Measurements from ENCODE around the gene SORCS2.

Gene SORCS2

DNA sequence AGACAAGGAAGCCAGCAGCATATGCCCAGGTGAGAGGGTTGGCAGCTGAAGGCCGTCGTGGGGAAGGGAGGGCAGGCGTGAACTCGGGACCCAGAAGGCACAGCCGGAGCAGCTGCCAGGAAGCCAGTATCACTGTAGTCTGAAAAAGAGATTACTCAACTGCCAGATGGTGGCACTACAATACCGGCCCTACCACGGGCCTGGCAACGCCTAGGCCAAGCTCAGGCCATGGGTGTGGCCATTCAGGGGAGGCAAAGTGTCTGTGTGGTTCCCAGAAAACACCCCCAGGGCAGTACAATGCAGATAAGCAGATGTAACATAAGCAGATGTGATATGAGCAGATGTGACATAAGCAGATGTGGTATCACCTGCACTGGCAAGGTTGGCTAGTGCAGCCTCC, 511.4 kb downstream of the SORCS2 start:
- no peaks in the 10 kb centered on the region for H3K27me3 Mint-ChIP-seq (ENCODE audit: low read depth)
- no peaks in the 10 kb centered on the region for H3K36me3 Mint-ChIP-seq (ENCODE audit: low read depth)
- no peak overlapping the region for H3K27ac Mint-ChIP-seq
- H3K9me3 Mint-ChIP-seq: no peaks in the 10 kb centered on the region
- H3K4me3 Mint-ChIP-seq: no peak overlapping the region
- H3K4me1 Mint-ChIP-seq (ENCODE audit: low read depth): peaks cover 2% of the 10 kb centered on the region
- no peak for DNase-seq (ENCODE audit: low spot score)

DNA sequence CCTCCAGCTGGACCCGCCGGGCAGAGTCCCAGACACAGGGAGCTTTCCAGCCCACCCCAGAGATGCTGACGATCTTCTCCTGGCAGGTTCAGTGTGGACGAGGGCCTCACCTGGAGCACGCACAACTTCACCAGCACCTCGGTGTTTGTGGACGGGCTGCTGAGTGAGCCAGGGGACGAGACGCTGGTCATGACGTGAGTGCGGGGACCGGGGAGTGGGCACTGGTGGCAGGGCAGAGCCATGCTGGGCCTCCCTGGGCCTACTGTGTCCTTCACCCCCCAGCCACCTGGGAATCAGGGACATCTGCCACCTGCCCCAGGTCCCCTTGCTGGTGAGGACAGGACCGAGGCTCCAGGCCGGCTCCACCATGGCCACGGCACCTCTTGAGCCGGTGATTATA, 511.8 kb downstream of the SORCS2 start:
- Mint-ChIP-seq H3K4me3 (no peak overlapping the region), H3K27ac (no peak overlapping the region), H3K9me3 (no peaks in the 10 kb centered on the region), H3K36me3 (ENCODE audit: low read depth) (no peaks in the 10 kb centered on the region), H3K4me1 (ENCODE audit: low read depth) (peaks cover 2% of the 10 kb centered on the region), H3K27me3 (ENCODE audit: low read depth) (no peaks in the 10 kb centered on the region)
- DNase-seq (ENCODE audit: low spot score): no peak

GRCh38 chr4:7704625-7705024, 512.3 kb downstream of the SORCS2 start:
- H3K27ac Mint-ChIP-seq: no peak overlapping the region
- H3K27me3 Mint-ChIP-seq (ENCODE audit: low read depth): no peaks in the 10 kb centered on the region
- H3K4me3 Mint-ChIP-seq: no peak overlapping the region
- H3K4me1 Mint-ChIP-seq (ENCODE audit: low read depth): peaks cover 2% of the 10 kb centered on the region
- no peaks in the 10 kb centered on the region for H3K9me3 Mint-ChIP-seq
- H3K36me3 Mint-ChIP-seq (ENCODE audit: low read depth): no peaks in the 10 kb centered on the region
- DNase-seq (ENCODE audit: low spot score): no peak

GRCh38 chr4:7705062-7705461, 512.7 kb downstream of the SORCS2 start:
- no peaks in the 10 kb centered on the region for H3K27me3 Mint-ChIP-seq (ENCODE audit: low read depth)
- no peak overlapping the region for H3K4me3 Mint-ChIP-seq
- no peaks in the 10 kb centered on the region for H3K9me3 Mint-ChIP-seq
- no peaks in the 10 kb centered on the region for H3K36me3 Mint-ChIP-seq (ENCODE audit: low read depth)
- peaks cover 2% of the 10 kb centered on the region for H3K4me1 Mint-ChIP-seq (ENCODE audit: low read depth)
- H3K27ac Mint-ChIP-seq: no peak overlapping the region
- no peak for DNase-seq (ENCODE audit: low spot score)

DNA sequence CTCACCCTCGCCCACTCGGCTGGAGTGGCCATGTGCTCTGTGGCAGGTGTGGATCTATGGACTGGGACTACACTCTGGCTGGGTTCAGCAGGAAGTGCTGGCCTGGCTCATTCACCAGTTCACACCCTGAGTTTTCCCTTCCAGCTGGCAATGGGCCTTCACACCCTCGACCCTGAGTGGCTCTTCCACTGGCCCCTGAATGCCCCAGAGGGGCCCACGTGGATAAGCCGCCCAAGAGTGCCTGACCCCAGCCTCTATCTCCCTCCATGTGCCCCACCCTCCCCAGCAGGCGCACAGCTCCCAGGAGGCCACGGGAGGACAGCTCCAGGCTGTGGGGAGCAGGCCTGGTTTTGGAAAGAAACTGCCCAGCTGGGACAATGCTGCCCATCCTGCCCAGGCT, 513.3 kb downstream of the SORCS2 start:
- no peak overlapping the region for H3K4me3 Mint-ChIP-seq
- no peaks in the 10 kb centered on the region for H3K9me3 Mint-ChIP-seq
- no peak overlapping the region for H3K27ac Mint-ChIP-seq
- no peaks in the 10 kb centered on the region for H3K27me3 Mint-ChIP-seq (ENCODE audit: low read depth)
- peaks cover 2% of the 10 kb centered on the region for H3K4me1 Mint-ChIP-seq (ENCODE audit: low read depth)
- no peaks in the 10 kb centered on the region for H3K36me3 Mint-ChIP-seq (ENCODE audit: low read depth)
- DNase-seq (ENCODE audit: low spot score): no peak

DNA sequence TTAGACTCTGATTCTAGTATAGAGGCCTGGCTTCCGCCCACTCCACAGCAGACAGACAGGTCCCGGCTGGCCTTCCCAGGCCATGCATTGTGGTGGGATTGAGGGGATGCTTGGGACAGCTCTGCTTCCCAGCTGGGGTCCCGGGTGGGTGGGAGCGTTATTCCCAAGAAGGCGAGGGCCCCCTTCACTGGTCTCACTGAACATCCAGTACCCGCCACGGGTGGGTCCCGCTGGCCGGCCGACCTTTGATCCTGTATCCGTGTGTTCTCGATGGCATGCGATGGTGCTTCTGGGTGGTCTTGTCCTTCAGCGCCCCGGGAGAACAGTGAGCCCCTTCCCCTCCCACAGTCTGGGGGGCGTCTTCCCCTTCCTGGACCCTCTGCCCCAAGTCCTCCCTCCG, 515.9 kb downstream of the SORCS2 start:
- no peaks in the 10 kb centered on the region for H3K9me3 Mint-ChIP-seq

DNA sequence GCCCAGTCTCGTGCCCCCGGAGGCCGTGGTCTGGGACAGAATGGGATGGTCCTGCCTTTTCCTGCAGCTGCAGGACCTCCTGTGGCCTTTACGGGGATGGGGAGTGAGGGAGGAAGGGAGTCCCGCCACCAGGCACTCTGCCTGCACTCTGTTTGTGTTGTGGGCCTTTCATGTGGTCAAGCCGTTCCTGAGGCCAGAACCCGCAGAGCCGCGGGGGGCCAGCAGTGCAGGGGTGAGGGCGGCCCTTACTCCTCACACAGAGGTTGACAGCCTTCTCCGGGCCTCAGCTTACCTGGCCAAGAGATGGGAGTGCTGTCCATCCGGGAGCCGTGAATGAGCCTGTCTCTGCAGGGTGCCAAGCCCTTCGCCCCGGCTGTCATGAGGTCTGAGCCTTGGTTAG, 516.6 kb downstream of the SORCS2 start:
- no peak for DNase-seq (ENCODE audit: low spot score)
- H3K9me3 Mint-ChIP-seq: no peaks in the 10 kb centered on the region
- H3K36me3 Mint-ChIP-seq (ENCODE audit: low read depth): no peaks in the 10 kb centered on the region
- no peaks in the 10 kb centered on the region for H3K4me1 Mint-ChIP-seq (ENCODE audit: low read depth)
- no peaks in the 10 kb centered on the region for H3K27me3 Mint-ChIP-seq (ENCODE audit: low read depth)
- no peak overlapping the region for H3K4me3 Mint-ChIP-seq
- H3K27ac Mint-ChIP-seq: no peak overlapping the region

More for the DNA sequence above, 515.9 kb downstream of the SORCS2 start:
- H3K4me1 Mint-ChIP-seq (ENCODE audit: low read depth): no peaks in the 10 kb centered on the region
- no peaks in the 10 kb centered on the region for H3K36me3 Mint-ChIP-seq (ENCODE audit: low read depth)
- DNase-seq (ENCODE audit: low spot score): no peak
- H3K4me3 Mint-ChIP-seq: no peak overlapping the region
- H3K27me3 Mint-ChIP-seq (ENCODE audit: low read depth): no peaks in the 10 kb centered on the region
- no peak overlapping the region for H3K27ac Mint-ChIP-seq

DNA sequence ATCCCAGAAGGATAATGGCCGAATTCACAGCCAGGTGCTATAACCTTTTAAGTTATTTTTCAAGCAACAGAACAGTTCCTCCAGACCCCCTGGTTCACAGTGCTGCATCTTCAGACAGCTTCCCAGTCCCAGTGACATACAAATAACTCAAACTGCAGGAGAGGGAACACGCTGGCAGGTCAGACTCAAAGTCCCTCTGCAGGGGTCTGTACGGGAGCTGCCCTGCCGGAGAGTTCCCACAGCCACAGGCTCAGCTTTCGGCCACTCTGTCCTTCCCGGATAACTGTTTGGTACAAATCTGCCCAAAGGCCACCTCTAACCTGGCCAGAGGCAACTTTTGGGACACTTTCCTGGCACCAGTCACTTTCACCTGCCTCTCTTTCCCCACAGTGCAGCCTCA, 517.1 kb downstream of the SORCS2 start:
- no peak for DNase-seq (ENCODE audit: low spot score)
- H3K27ac Mint-ChIP-seq: no peak overlapping the region
- H3K4me1 Mint-ChIP-seq (ENCODE audit: low read depth): no peaks in the 10 kb centered on the region
- no peaks in the 10 kb centered on the region for H3K36me3 Mint-ChIP-seq (ENCODE audit: low read depth)
- no peaks in the 10 kb centered on the region for H3K9me3 Mint-ChIP-seq
- H3K4me3 Mint-ChIP-seq: no peak overlapping the region
- no peaks in the 10 kb centered on the region for H3K27me3 Mint-ChIP-seq (ENCODE audit: low read depth)

- Mint-ChIP-seq H3K9me3 (no peaks in the 10 kb centered on the region), H3K27ac (no peak overlapping the region), H3K4me1 (ENCODE audit: low read depth) (no peaks in the 10 kb centered on the region), H3K36me3 (ENCODE audit: low read depth) (no peaks in the 10 kb centered on the region), H3K27me3 (ENCODE audit: low read depth) (no peaks in the 10 kb centered on the region), H3K4me3 (no peak overlapping the region)
- DNase-seq (ENCODE audit: low spot score): no peak
Measured at GRCh38 chr4:7710126-7710525, 517.8 kb downstream of the SORCS2 start.

GRCh38 chr4:7710576-7711306, 518.4 kb downstream of the SORCS2 start:
- Mint-ChIP-seq H3K27ac (no peak overlapping the region), H3K4me3 (no peak overlapping the region), H3K4me1 (ENCODE audit: low read depth) (no peaks in the 10 kb centered on the region), H3K9me3 (no peaks in the 10 kb centered on the region), H3K36me3 (ENCODE audit: low read depth) (no peaks in the 10 kb centered on the region), H3K27me3 (ENCODE audit: low read depth) (no peaks in the 10 kb centered on the region)
- DNase-seq (ENCODE audit: low spot score): no peak

GRCh38 chr4:7711307-7711963, 519.1 kb downstream of the SORCS2 start:
- Mint-ChIP-seq H3K27ac (no peak overlapping the region), H3K27me3 (ENCODE audit: low read depth) (no peaks in the 10 kb centered on the region), H3K36me3 (ENCODE audit: low read depth) (no peaks in the 10 kb centered on the region)

DNA sequence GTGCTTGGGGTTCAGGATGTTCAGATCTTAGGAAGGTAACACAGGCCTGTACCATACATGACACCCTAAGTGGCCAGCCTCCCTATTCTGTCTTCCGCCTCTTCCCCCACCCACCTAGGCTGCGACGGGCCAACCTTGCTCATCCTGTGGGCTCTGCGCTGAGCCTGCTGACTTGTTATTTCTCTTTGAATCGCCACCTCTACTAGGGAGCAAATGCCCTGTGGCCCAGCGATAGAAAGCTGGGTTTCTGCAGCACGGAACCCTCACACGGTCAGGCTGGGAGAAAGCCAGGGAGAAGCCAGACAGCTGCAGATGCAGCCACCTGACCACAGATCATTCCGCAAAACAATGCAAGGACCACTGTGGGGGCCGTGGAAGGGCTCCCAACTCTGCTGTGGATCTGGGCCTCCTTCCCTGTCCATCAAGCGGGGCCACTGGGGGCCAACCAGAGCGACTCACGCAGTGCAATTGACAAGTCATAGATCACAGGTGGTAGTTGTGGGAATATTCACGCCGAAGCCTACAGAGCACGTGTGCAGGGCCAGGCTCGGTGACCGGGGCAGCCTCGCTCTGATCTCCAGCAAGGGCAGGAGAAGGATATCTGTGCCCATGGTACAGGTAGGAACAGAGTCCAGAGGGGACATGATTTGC, 519.8 kb downstream of the SORCS2 start:
- no peaks in the 10 kb centered on the region for H3K36me3 Mint-ChIP-seq (ENCODE audit: low read depth)
- H3K27me3 Mint-ChIP-seq (ENCODE audit: low read depth): no peaks in the 10 kb centered on the region
- no peaks in the 10 kb centered on the region for H3K4me1 Mint-ChIP-seq (ENCODE audit: low read depth)
- DNase-seq (ENCODE audit: low spot score): no peak
- H3K9me3 Mint-ChIP-seq: no peaks in the 10 kb centered on the region
- no peak overlapping the region for H3K27ac Mint-ChIP-seq
- no peak overlapping the region for H3K4me3 Mint-ChIP-seq

More at GRCh38 chr4:7711307-7711963, 519.1 kb downstream of the SORCS2 start:
- DNase-seq (ENCODE audit: low spot score): no peak
- no peaks in the 10 kb centered on the region for H3K4me1 Mint-ChIP-seq (ENCODE audit: low read depth)
- no peak overlapping the region for H3K4me3 Mint-ChIP-seq
- H3K9me3 Mint-ChIP-seq: no peaks in the 10 kb centered on the region

GRCh38 chr4:7713757-7714156, 521.4 kb downstream of the SORCS2 start:
- Mint-ChIP-seq H3K4me3 (no peak overlapping the region), H3K27ac (no peak overlapping the region), H3K4me1 (ENCODE audit: low read depth) (no peaks in the 10 kb centered on the region), H3K36me3 (ENCODE audit: low read depth) (no peaks in the 10 kb centered on the region), H3K9me3 (no peaks in the 10 kb centered on the region), H3K27me3 (ENCODE audit: low read depth) (no peaks in the 10 kb centered on the region)
- DNase-seq (ENCODE audit: low spot score): no peak

DNA sequence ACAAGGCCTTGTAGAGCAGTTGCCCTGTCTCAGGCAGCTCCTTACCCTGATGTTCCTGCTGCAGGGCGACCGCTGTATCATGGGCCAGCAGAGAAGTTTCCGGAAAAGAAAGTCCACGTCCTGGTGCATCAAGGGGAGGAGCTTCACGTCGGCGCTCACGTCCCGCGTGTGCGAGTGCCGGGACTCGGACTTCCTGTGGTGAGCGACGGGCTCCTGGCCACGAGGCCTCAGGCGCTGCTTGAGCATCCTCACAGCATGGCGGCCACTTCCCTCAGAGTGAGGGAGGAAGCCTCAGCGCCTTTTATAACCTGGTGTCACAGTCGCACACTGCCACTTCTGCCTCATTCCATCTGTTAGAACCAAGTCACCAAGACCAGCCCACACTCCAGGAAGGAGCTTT, 521.8 kb downstream of the SORCS2 start:
- no peaks in the 10 kb centered on the region for H3K9me3 Mint-ChIP-seq
- no peaks in the 10 kb centered on the region for H3K27me3 Mint-ChIP-seq (ENCODE audit: low read depth)
- no peaks in the 10 kb centered on the region for H3K36me3 Mint-ChIP-seq (ENCODE audit: low read depth)
- H3K4me3 Mint-ChIP-seq: no peak overlapping the region
- no peak for DNase-seq (ENCODE audit: low spot score)
- no peak overlapping the region for H3K27ac Mint-ChIP-seq
- H3K4me1 Mint-ChIP-seq (ENCODE audit: low read depth): no peaks in the 10 kb centered on the region
